C4-2B (cell line): ENCODE data around the gene MYBPC2.

Experiments used
- CTCF ChIP-seq: fragments of 450-650 bp; conservative IDR thresholded peaks from 2 replicates; pipeline ENCODE4 v1.5.1; 2017; ENCODE audit warnings: mild to moderate bottlenecking
- ZFX ChIP-seq: fragments of 450-650 bp; IDR thresholded peaks from 2 replicates; pipeline ENCODE4 v1.6.1; 2017

- no peak for TF ChIP-seq CTCF
- no peak for TF ChIP-seq ZFX
These were observed 19.2 kb upstream of the MYBPC2 start for GRCh38 chr19:50413531-50413930.
